Caco-2 (cell line): Measurements from ENCODE around the gene MAP7. TPM values are rescaled to one million over a fixed set of nuclear protein-coding genes. Genes with fewer than 3 reads are reported as not detected.
"Not testable (repeated sequence)": the region's sequence is repeated elsewhere in the genome, so short reads cannot be mapped to it uniquely, and the experiment has no call there.

Experiments used
- BruUV-seq: library from RNA; stranded (reverse); fragments of 400-500 nt; replicated peaks from 2 replicates; lab custom pipeline; 2021; lab: Mats Ljungman, UMichigan
- CTCF ChIA-PET: fragments of 300-600 bp; sonication (Branson Sonifier 250); formaldehyde crosslinking; loops from one replicate; lab custom pipeline; 2022; ENCODE audit warnings: antibody characterized with exemption; lab: Charles Lee
- POLR2A ChIA-PET: fragments of 300-600 bp; sonication (Branson Sonifier 250); formaldehyde crosslinking; loops from one replicate; lab custom pipeline; 2022; ENCODE audit warnings: antibody characterized with exemption; lab: Charles Lee
- DNase-seq, 2 experiments: peaks; one replicate each; pipeline versions ENCODE4 v3.0.0 to v3.0.0-alpha.2; 2020 to 2022
- H3K27me3 ChIP-seq: replicated peaks from 2 replicates; pipeline ENCODE4 v1.6.0; 2011; ENCODE audit warnings: low read length; ENCODE audit not compliant: control insufficient read depth, insufficient read depth
- H3K36me3 ChIP-seq: 2 replicates; pipeline ENCODE4 v1.5.1; 2011; ENCODE audit warnings: low read length; ENCODE audit not compliant: control insufficient read depth, insufficient read depth
- H3K4me1 ChIP-seq: fragments of 250-450 bp; sonication (Bioruptor Pico); 2 replicates; pipeline ENCODE4 v1.5.1; 2020; ENCODE audit warnings: mild to moderate bottlenecking
- H3K4me3 ChIP-seq: 2 replicates; pipeline ENCODE4 v1.5.1; 2011; ENCODE audit warnings: low read depth, mild to moderate bottlenecking, control low read depth, low read length
- H3K9me3 ChIP-seq: fragments of 250-450 bp; sonication (Bioruptor Pico); 2 replicates; pipeline ENCODE4 v1.5.1; 2020; ENCODE audit warnings: mild to moderate bottlenecking, moderate library complexity
- H3K27ac Mint-ChIP-seq: one replicate; pipeline ENCODE4 v1.8.0; 2022; ENCODE audit warnings: mixed read lengths; ENCODE audit not compliant: unreplicated experiment
- H3K27me3 Mint-ChIP-seq: one replicate; pipeline ENCODE4 v1.8.0; 2022; ENCODE audit warnings: mixed read lengths; ENCODE audit not compliant: insufficient read depth, unreplicated experiment
- H3K36me3 Mint-ChIP-seq: one replicate; pipeline ENCODE4 v1.8.0; 2022; ENCODE audit warnings: mild to moderate bottlenecking, mixed read lengths; ENCODE audit not compliant: insufficient read depth, unreplicated experiment
- H3K4me1 Mint-ChIP-seq: one replicate; pipeline ENCODE4 v1.8.0; 2022; ENCODE audit warnings: low read depth, mixed read lengths; ENCODE audit not compliant: unreplicated experiment
- H3K4me3 Mint-ChIP-seq: one replicate; pipeline ENCODE4 v1.8.0; 2022; ENCODE audit warnings: mild to moderate bottlenecking, moderate library complexity, mixed read lengths; ENCODE audit not compliant: unreplicated experiment
- H3K9me3 Mint-ChIP-seq: one replicate; pipeline ENCODE4 v1.8.0; 2022; ENCODE audit warnings: mixed read lengths; ENCODE audit not compliant: unreplicated experiment
- intact Hi-C: fragments of 100-400 bp; cut with micrococcal nuclease; formaldehyde crosslinking; loops from one replicate; pipeline ENCODE4 v1.10.0; 2022; ENCODE audit not compliant: unreplicated experiment
- total RNA-seq: library from RNA; stranded (reverse); gene quantifications from 2 replicates; pipeline ENCODE4 v1.2.3, GENCODE V29; 2022
- TF ChIP-seq, protein P1 (sequence below), 2 experiments: fragments of 200-600 bp in 1 of 2; IDR thresholded peaks; 1 replicate in 1 of 2; 2 replicates in 1 of 2; pipeline versions ENCODE4 v1.5.1 to v1.8.0; 2011 to 2022; ENCODE audit warnings: antibody characterized with exemption in 1 of 2, control low read depth in 1 of 2, inconsistent platforms in 1 of 2, low read depth in 1 of 2, low read length in 1 of 2, mild to moderate bottlenecking in 1 of 2, moderate library complexity in 1 of 2; ENCODE audit not compliant: insufficient read depth in 1 of 2, severe bottlenecking in 1 of 2, unreplicated experiment in 1 of 2

Gene MAP7
- total RNA-seq, 1 experiment from 2014 or later, result 55.3 TPM

DNA sequence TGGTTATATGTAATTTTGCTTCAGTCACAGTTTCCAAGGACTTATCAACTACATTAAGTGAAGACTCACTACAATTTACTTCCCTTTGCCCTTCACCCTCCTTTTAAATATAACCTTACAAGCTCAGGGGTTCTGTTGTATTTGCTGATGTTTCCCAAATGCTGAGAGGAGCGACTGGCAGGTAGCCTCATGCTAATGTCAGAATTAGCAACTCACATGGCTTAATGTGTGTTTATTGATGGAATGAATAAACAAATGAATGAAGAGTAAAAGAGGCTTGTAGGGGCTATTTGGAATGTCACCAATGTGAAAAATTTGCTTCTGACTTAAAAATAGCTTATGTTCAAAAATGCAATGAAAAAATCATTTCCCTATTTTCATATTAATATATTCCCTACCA is 41.4 kb upstream of the MAP7 start:
- no peaks in the 10 kb centered on the region for H3K9me3 ChIP-seq
- Mint-ChIP-seq H3K27me3 (no peaks in the 10 kb centered on the region), H3K36me3 (peaks cover 4% of the 10 kb centered on the region), H3K9me3 (no peaks in the 10 kb centered on the region), H3K4me3 (no peak overlapping the region), H3K27ac (no peak overlapping the region), H3K4me1 (no peaks in the 10 kb centered on the region)
- intact Hi-C loops, result no loop called here
- no peaks in the 10 kb centered on the region for H3K27me3 ChIP-seq
- ChIA-PET POLR2A (no interaction called here), CTCF (no interaction called here)
- H3K4me3 ChIP-seq, result no peak overlapping the region
- TF ChIP-seq, protein P1, sequence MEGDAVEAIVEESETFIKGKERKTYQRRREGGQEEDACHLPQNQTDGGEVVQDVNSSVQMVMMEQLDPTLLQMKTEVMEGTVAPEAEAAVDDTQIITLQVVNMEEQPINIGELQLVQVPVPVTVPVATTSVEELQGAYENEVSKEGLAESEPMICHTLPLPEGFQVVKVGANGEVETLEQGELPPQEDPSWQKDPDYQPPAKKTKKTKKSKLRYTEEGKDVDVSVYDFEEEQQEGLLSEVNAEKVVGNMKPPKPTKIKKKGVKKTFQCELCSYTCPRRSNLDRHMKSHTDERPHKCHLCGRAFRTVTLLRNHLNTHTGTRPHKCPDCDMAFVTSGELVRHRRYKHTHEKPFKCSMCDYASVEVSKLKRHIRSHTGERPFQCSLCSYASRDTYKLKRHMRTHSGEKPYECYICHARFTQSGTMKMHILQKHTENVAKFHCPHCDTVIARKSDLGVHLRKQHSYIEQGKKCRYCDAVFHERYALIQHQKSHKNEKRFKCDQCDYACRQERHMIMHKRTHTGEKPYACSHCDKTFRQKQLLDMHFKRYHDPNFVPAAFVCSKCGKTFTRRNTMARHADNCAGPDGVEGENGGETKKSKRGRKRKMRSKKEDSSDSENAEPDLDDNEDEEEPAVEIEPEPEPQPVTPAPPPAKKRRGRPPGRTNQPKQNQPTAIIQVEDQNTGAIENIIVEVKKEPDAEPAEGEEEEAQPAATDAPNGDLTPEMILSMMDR (IDR thresholded peaks at IDR 0.05; ENCODE audit: insufficient read depth in 1 of 2, low read depth in 1 of 2, low read length in 1 of 2, severe bottlenecking in 1 of 2, unreplicated experiment in 1 of 2), result no peak
- no peaks in the 10 kb centered on the region for H3K36me3 ChIP-seq
- BruUV-seq, result no TSS peak
- H3K4me1 ChIP-seq, result no peaks in the 10 kb centered on the region
- DNase-seq, result no peak

- H3K4me1 ChIP-seq, H3K36me3 ChIP-seq, POLR2A ChIA-PET, H3K36me3 Mint-ChIP-seq, H3K4me3 Mint-ChIP-seq, H3K27me3 Mint-ChIP-seq, intact Hi-C loops, CTCF ChIA-PET, H3K4me1 Mint-ChIP-seq, H3K27ac Mint-ChIP-seq, H3K9me3 Mint-ChIP-seq, H3K9me3 ChIP-seq, BruUV-seq, H3K4me3 ChIP-seq, H3K27me3 ChIP-seq, DNase-seq: not testable (repeated sequence)
Measured at GRCh38 chr6:136590846-136591245, 40.6 kb upstream of the MAP7 start.

DNA sequence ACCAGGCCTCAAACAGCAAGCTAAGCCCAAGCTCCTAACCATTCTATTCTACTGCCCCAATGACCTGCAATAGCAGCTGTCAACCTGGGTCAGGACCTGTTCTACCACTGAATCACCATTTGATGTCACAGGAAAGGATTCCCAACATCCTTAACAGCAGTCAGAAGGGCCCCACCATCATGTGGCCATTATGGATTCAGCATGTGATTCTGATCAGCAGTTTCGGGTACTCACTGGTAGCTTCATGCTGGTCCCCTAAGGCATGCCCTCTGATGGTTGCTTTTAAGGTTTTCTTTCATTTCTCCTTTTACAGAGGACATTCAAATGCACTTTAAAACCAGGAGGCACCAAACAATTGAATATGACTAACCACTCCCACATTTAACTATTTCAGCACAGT is 37.3 kb upstream of the MAP7 start:
- no peak overlapping the region for H3K27ac Mint-ChIP-seq
- no peaks in the 10 kb centered on the region for H3K36me3 ChIP-seq
- H3K4me1 ChIP-seq, result no peaks in the 10 kb centered on the region
- H3K4me3 ChIP-seq, result no peak overlapping the region
- H3K36me3 Mint-ChIP-seq, result peaks cover 4% of the 10 kb centered on the region
- CTCF ChIA-PET, result no interaction called here
- TF ChIP-seq, protein P1 (IDR thresholded peaks at IDR 0.05; ENCODE audit: insufficient read depth in 1 of 2, low read depth in 1 of 2, low read length in 1 of 2, severe bottlenecking in 1 of 2, unreplicated experiment in 1 of 2), result no peak
- H3K4me1 Mint-ChIP-seq, result no peaks in the 10 kb centered on the region
- H3K4me3 Mint-ChIP-seq, result no peak overlapping the region
- intact Hi-C loops, result no loop called here
- no peaks in the 10 kb centered on the region for H3K9me3 ChIP-seq
- no peaks in the 10 kb centered on the region for H3K27me3 ChIP-seq
- H3K9me3 Mint-ChIP-seq, result no peaks in the 10 kb centered on the region
- no TSS peak for BruUV-seq
- no peak for DNase-seq
- H3K27me3 Mint-ChIP-seq, result no peaks in the 10 kb centered on the region
- POLR2A ChIA-PET, result no interaction called here

GRCh38 chr6:136586295-136586694 is 36.1 kb upstream of the MAP7 start:
- intact Hi-C loops, result no loop called here
- no peaks in the 10 kb centered on the region for H3K9me3 Mint-ChIP-seq
- TF ChIP-seq, protein P1 (IDR thresholded peaks at IDR 0.05; ENCODE audit: insufficient read depth in 1 of 2, low read depth in 1 of 2, low read length in 1 of 2, severe bottlenecking in 1 of 2, unreplicated experiment in 1 of 2), result no peak
- H3K9me3 ChIP-seq, result no peaks in the 10 kb centered on the region
- H3K36me3 Mint-ChIP-seq, result peaks cover 4% of the 10 kb centered on the region
- H3K4me1 ChIP-seq, result no peaks in the 10 kb centered on the region
- no peaks in the 10 kb centered on the region for H3K4me1 Mint-ChIP-seq
- H3K4me3 Mint-ChIP-seq, result no peak overlapping the region
- no peak for DNase-seq
- ChIA-PET POLR2A (no interaction called here), CTCF (no interaction called here)
- no peaks in the 10 kb centered on the region for H3K36me3 ChIP-seq
- no peak overlapping the region for H3K27ac Mint-ChIP-seq
- H3K27me3 ChIP-seq, result no peaks in the 10 kb centered on the region
- no TSS peak for BruUV-seq
- no peak overlapping the region for H3K4me3 ChIP-seq
- no peaks in the 10 kb centered on the region for H3K27me3 Mint-ChIP-seq

- H3K9me3 ChIP-seq, POLR2A ChIA-PET, H3K27me3 ChIP-seq, H3K36me3 ChIP-seq, H3K4me1 ChIP-seq, DNase-seq, H3K4me3 ChIP-seq, H3K36me3 Mint-ChIP-seq, H3K4me3 Mint-ChIP-seq, H3K27ac Mint-ChIP-seq, BruUV-seq, intact Hi-C loops, H3K4me1 Mint-ChIP-seq, H3K9me3 Mint-ChIP-seq, H3K27me3 Mint-ChIP-seq: not testable (repeated sequence)
- CTCF ChIA-PET, result interaction anchor here (0.6 kb wide), 1 partner anchor 73 kb away, joined by 5 read pairs; no protein-coding TSS in a partner anchor
Measured at GRCh38 chr6:136585523-136585922, 35.3 kb upstream of the MAP7 start.
